GM18526 (cell line): ENCODE measurements around the gene PPFIBP2.

ENCODE experiments used
- POLR2A ChIP-seq: IDR thresholded peaks from 3 replicates; pipeline ENCODE4 v1.6.1; 2011; ENCODE audit not compliant: insufficient read length; ENCODE audit errors: extremely low read depth

Gene PPFIBP2

DNA sequence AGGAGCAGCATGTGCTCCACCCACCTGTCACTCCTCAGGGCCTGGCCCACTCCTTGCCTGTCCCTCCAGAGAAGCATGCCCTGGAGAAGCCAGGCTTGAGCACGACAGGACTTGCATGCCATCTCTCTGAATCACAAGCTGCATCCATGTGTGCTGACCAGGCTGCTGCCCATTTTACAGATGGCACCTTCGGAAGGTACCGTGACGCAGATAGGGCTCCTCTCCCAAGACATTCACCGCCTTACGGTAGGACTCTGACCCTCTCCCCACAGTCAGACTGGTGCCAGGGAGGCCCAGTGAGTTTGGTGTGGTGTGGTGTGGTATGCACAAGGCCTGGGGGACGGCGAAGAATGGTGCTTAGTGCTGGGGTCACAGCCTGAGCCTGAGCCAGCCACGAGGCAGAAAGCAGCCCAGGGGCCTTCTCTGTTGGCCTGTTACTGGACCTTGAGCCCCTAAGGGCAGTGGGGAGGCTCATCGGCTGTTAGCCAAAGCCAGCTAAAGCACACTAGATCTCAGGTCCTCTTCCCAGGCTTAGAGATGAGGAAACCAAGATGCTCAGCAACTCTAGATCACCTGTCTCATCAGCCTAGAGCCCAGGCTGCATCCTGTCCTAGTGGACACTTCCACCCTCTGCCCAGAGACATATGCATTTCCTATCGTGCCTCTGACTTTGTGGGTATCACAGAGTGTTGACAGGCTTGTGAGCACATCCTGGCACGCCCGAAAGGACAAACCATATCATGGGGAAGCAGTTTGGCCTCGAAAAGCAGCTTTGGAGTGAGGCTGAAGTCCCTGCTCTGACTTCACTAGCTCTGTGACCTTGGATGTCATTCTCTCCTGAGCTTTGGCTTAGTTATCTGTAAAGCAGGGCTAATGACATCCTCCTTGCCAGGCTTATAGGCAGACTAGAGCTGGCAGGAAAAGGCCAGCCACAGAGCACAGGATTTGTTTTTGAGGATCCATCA is 141.7 kb downstream of the PPFIBP2 start:
- TF ChIP-seq POLR2A, result no peak

DNA sequence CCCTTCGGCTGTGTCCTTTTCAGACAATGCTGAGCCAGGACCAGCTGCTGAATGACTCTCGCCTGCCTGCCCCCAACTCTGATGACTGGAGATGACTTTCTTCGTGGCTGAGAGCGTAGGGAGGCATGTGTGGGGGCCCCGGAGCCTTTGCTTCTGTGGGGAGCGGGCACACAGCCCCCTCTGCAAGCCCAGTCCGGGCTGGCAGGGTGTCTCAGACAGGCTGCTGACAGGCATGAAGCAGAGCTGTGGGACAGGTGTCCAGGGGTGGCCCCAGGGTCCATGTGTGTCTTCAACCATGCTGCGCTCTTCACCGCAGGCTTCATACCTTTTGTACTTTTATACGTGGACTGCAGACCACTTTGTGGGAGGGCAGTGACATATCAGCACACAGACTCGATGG is 142.9 kb downstream of the PPFIBP2 start:
- TF ChIP-seq POLR2A, result no peak

DNA sequence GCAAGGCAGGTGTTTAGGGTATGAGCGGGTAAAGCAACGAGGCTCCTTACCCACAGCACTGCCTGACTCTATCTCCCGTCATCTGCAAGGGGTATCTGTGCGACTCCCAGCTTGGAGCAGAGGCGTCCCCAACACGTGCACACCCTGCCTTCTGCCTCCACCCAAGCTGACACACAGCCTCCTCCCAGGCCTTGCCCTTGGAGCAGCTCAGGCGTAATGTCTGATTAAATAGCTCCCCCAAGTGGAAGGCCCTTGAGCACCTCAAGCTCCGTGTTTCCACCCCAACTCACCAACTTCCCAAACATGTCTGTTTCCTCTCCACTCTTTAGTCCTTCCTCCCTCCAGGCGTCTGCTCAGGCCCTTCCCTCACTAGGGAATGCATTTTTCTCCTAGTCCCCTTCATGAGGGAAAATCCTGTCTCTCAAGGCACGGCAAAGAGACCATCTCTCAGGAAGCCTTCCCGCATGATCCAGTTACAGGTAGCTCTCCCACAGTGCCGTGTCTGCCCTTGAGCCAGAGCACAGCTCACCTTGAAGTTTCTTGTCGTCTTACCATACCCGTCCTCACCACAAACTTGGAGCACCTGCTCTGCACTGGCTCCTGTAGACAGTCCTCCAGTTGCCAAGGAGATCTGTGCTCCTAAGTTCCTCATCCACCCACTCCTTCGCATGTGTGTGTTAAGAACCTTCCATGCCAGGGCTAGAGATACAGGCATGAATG is 143.7 kb downstream of the PPFIBP2 start:
- no peak for TF ChIP-seq POLR2A

DNA sequence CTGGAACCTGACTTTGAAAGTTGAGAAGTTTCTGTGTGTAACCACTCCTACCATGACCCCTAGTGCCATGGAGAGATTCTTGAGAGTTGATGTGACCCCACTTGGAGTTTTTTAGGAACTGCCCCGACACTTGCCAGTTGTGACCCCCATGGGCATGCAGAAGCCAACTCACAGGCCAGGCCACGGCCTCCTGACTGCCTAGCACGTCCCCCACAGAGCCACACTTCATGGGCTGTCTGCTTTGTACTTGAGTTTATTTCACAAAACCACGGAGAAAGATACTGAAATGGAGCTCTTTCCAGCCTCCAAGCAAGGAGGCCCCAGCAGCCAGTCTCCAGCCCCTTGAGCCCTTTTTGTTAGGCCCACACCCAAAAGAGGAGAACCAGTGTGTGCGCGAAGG is 151.1 kb downstream of the PPFIBP2 start:
- no peak for TF ChIP-seq POLR2A

DNA sequence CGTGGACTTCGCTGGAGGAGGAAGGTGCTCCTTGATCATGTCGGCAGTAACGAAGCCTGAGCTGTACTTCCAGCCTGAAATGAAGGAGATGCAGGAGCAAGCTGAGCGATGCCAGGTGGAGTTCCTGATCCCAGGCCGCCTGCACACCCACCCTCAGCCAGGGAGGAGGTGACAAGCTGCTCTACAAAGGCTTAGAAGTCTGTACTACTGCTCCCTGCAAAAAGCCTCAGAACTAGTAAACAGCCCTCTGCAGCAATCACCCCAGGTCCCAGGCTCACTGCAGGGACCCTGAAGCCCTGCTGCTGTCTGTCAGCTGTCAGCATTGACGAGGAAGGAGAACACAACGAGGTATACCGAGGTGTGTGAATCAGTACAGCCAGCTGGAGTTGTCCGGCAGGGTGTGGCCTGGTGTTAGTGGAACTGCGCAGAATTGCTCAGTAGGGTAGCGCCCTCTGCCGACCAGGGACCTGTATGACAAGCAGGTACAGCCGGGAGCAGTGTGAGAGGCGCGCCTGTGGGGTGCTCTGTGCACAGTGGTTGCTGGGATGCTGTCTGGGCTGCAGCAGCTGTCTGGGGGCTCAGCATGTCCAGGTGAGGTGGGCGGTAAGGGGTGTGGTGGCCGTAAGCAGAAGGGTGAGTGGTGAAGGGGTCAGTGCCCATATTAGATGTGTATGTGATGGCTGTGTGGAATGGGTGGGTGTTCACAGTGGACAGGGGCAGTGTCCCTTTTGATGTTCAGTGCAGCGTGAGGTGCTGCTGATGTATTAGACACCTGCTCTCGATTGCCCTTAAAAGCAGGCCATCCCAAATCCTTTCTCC is 151.9 kb downstream of the PPFIBP2 start:
- no peak for TF ChIP-seq POLR2A

DNA sequence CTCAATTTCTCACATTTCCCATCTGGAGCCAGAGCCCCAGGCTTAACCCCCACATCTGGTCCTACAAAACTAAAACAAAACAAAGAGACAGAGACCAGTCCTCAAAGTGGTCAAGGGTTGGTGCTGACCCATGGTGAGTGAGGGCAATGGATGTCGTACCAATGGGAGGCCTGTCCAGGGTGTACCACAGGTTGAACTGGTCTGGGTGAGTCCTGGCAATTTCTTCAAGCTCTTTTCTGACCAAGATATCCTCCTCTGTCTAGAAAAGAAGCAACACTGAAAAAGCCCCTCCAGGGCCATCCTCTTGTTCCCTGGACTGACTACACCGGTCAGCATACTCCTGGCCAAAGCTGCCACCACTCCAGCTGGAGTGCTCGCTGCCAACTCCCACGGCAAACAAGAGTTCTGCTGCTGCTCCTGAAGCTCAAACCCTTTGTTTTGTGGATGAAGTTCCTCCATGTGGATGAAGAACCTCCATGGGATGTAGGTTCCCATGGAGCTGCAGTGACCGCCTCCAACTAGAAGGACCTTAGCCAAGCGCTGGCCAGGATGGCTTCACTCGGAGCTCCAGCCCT is 152.6 kb downstream of the PPFIBP2 start:
- TF ChIP-seq POLR2A, result no peak

DNA sequence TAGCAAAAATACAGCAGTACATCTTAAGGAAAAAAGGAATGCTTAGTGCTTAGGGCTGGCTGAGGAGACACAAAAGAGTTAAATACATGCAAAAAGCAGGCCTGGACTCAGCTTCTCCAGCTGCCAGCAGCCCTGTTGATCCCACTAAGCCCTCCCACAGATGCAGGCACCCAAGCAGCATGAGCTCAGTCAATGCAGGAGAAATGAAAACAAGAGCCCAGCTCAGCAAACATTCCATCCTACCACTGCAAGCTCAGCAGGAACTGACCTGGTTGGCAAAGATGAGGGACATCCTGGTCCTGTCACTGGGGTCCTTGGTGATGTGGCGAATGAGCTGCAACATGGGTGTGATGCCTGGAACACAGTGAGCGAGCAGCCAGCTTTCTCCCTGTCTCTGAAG is 153.7 kb downstream of the PPFIBP2 start:
- TF ChIP-seq POLR2A, result no peak

DNA sequence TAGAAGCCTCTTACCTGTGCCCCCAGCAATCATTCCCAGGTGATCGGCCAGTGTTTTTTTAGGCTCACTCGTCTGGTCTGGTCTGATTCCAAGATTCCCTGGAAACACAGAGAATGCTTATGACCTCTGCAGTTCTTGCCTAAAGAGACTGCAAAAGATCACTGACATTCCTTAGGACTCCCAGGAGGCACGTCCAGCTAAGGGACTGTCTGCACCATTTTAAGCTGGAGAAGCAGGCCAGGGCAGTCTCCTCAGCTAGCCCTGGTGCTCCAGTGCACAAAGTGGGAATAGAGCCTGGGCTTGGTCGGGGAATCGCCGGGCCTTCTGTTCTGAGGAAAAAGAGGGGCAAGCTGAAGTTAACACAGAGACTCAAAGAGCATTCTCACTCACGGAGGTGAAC is 154.7 kb downstream of the PPFIBP2 start:
- TF ChIP-seq POLR2A, result no peak

DNA sequence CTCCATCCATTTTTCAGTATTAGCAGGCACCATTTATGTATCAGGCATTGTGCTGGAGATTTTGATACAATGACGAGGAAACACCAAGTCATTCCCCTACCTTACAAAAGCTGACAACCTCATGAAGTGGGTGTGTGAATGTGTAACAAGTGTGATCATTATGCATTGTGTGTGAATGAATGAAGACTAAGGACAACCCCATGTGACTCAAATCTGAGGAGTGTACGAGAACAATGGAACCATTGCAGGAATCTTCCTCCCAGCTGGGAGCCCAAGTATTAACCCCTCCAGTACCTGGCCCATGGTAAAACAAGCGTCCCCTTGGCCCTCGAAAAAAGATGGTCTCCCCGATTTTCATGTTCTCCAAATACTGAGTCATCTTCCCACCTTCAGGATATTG is 155.1 kb downstream of the PPFIBP2 start:
- no peak for TF ChIP-seq POLR2A

DNA sequence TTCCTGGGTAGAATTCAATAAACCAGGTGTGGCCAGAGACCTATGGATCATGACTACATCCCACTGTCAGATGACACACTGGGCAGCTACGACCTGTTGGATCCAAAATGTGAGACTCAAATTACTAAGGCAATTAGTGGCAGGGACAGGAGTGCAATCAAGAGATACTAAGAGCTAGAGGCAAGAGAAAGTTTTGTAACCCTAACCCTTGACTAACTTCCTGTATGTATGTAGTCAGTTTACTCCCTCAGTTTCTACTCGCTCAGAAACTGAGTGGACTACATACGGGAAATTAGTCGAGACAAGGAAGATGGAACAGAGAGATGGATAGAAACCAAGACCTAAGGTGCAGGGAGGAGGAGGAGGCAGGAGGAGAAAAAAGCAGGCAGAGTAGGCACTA is 156.8 kb downstream of the PPFIBP2 start:
- no peak for TF ChIP-seq POLR2A

DNA sequence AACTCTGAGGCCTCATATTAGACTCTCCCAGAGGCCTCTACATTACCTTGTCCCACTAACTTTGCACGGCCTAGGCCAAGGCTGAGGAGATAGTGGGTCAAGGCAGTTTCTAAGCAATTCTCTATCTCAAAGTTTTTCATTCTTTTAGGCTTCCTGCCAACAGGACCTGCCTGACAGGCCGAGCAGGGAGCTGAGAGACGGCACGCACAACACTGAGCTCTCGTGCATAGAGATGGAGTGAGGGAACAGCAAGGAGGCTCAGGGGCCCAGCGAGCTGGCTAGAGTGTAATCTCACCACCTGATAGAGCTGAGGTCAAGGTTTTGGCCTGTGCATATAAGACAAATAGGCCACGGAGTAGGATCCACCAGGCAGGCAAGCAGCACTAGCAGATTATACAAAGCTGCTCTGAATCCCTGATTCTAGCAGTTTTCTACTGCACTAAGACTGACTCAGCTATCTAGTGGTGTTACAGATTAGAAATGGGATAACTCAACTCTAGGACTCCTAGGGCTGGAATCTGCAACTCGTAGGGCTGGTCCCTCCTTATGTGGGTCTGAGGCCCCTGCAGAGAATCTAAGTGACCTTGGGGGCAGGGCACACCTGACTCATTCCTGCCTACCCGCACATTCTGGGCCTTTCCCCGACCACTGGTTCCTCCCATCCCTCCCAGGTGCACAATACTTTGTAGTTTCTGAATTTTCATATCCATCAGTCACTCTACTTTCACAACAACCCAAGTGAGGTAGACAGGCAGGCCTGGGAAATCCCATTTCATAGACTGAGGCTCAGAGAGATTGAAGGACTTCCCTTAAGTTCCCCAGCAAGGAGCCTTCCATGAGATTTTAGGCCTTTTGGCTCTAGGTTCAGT is 157.8 kb downstream of the PPFIBP2 start:
- TF ChIP-seq POLR2A, result no peak

DNA sequence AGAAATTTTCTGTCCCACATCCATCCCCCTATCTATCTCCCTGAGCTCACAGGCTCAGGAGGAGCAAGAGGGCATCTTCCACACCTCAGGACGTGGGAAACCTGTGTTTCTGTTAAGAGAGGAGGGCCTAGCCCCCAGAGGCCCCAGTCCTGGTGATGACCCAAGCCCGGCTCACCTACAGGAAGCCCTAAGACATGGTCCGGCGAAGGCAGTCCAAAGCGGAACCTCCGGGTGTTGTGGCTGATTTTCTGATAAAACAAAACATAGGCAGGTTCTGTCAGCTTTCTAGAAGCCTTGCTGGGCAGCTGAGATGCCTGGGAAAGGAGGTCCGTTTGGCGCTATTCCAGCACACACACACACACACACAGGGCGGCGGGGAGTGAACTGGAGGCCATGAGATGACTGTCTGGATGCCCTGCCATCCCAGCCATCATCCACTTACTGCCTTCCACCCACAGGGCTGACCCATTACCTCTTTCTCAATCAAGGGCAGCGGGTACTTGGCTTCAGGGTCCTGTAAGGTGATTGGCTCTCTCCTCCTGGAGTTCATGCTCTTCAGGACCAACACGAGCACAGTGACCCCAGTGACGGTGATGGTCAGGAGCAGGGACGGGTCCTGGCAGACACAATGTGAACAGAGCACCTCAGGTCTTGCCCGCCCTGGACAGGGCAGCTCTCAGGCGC is 158.6 kb downstream of the PPFIBP2 start:
- no peak for TF ChIP-seq POLR2A

DNA sequence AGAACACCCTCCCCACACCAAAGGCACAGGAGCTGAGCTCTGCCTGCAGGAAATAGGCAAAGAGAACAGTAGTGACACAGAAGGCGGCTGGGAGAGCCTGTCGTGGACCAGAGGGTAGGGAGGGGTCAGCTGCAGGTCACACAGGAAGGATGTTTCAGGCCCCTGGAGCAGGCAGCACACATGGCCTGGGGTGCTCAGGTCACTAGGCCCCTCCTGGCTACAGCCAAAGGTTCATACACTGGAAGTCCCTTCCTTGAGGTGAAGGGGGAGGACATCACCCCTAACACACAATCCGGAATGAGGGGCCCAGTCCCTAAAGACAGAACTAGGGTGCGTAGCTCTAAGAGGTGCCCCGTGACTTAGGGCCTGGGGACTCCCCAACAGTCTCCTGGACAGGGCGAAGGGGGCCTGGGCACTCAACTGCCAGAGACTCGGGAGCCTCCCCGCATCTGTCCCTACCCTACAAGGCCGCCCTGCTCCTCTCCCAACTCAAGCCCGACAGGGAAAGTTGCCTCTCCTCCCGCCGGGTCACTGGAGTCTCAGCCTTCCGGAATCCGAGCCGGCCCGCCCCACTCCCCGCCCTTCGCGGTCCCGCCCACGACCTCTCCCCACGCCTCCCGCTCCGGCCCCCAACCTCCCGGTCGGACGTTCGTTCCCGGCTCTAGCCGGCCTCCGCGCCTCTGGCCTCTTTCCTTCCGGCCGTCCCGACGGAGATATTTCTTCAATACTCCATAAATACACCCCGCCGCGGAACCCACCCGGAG is 159.3 kb downstream of the PPFIBP2 start, which contains the start of gene CYB5R2:
CYB5R2 (minus strand) TSS at position 541 of the 764 bp plus-strand sequence. CDS start 675 bp downstream, outside the sequence.
- TF ChIP-seq POLR2A, result peak; percentile 34
